Hepatocyte (in vitro differentiated cells): ENCODE data around the gene TRHDE.

Source experiments
- CTCF ChIP-seq: fragments of 200-600 bp; sonication (generic); IDR thresholded peaks from 2 replicates; pipeline ENCODE4 v1.5.1; 2016; ENCODE audit warnings: antibody characterized with exemption, mild to moderate bottlenecking; ENCODE audit not compliant: poor library complexity
- EZH2 ChIP-seq: fragments of 200-600 bp; sonication (generic); IDR thresholded peaks from 2 replicates; pipeline ENCODE4 v1.6.1; 2016; ENCODE audit warnings: antibody characterized with exemption, mild to moderate bottlenecking, borderline replicate concordance
- EZH2phosphoT487 ChIP-seq: fragments of 200-600 bp; sonication (generic); IDR thresholded peaks from one replicate; pipeline ENCODE4 v1.6.1; 2018; ENCODE audit warnings: antibody characterized with exemption, mild to moderate bottlenecking, low read depth, moderate library complexity; ENCODE audit not compliant: unreplicated experiment, severe bottlenecking

DNA sequence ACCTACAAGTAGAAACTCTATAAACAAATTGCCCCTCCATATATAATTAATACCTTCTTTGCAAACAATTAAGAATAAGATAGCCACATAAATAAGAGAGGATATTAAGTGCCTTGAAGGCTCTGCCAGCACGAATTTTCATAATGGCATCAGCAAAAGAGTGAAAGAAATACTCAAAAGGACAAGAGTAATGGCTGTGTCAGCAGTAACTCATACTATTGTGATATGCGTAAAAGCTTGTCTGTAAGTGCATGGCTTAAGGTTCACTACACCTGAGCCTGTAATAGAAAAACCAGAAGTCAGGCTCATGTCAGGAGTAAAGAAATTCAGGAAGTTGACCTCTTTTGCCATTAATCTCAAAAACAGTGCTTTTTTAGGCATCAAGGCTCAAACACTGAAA is 204.1 kb downstream of the TRHDE start:
- TF ChIP-seq CTCF (no peak), EZH2 (no peak), EZH2phosphoT487 (no peak)
